Peyer's patch (tissue), 4 donors: Measurements from ENCODE around the gene TMEM41A. TPM values are rescaled to one million over a fixed set of nuclear protein-coding genes. Genes with fewer than 3 reads are reported as not detected.

ENCODE experiments used
- DNase-seq, 3 donors: peaks; one replicate each; pipeline ENCODE4 v3.0.0-alpha.2; 2017 to 2019
- H3K27ac ChIP-seq, 4 donors: fragments of 200-600 bp; sonication (generic); one replicate each; pipeline ENCODE4 v1.5.1; 2016 to 2019
- H3K27me3 ChIP-seq, 2 donors: fragments of 200-600 bp; sonication (generic); one replicate each; pipeline ENCODE4 v1.5.1; 2019
- H3K36me3 ChIP-seq, 3 donors: fragments of 200-600 bp; sonication (generic); one replicate each; pipeline ENCODE4 v1.5.1; 2016 to 2019
- H3K4me1 ChIP-seq, 4 donors: fragments of 200-600 bp; sonication (generic); one replicate each; pipeline ENCODE4 v1.5.1; 2016 to 2019
- H3K4me3 ChIP-seq, 4 donors: fragments of 200-600 bp; sonication (generic); 1 replicate in 3 of 4; 2 replicates in 1 of 4; pipeline ENCODE4 v1.5.1; 2016 to 2019; ENCODE audit warnings: mild to moderate bottlenecking in 1 of 4
- H3K9me3 ChIP-seq, 4 donors: fragments of 200-600 bp; sonication (generic); one replicate each; pipeline ENCODE4 v1.5.1; 2016 to 2019; ENCODE audit warnings: mild to moderate bottlenecking in 1 of 4
- CTCF ChIP-seq, 6 experiments: fragments of 450-650 bp in 4 of 6; fragments of 200-600 bp in 2 of 6; sonication (generic) in 1 of 6; IDR thresholded peaks; one replicate each; pipeline ENCODE4 v1.5.1; 2017 to 2019; ENCODE audit warnings: antibody characterized with exemption in 6 of 6, mild to moderate bottlenecking in 3 of 6, moderate library complexity in 1 of 6
- POLR2A ChIP-seq, 2 donors: fragments of 450-650 bp; IDR thresholded peaks; one replicate each; pipeline ENCODE4 v1.5.1; 2017; ENCODE audit warnings: antibody characterized with exemption in 2 of 2, mild to moderate bottlenecking in 2 of 2, moderate library complexity in 2 of 2
- total RNA-seq, 4 donors: library from RNA; depleted of rRNA; stranded (reverse); fragments of >200 nt; gene quantifications; one replicate each; pipeline ENCODE4 v1.1.0, GENCODE V29; 2016

Gene TMEM41A
- total RNA-seq, 4 donors from 2014 or later: 19.8 to 114 (median 90.1) TPM

- H3K4me3 ChIP-seq: no peak overlapping the region
- no peak overlapping the region for H3K27ac ChIP-seq
- no peaks in the 10 kb centered on the region for H3K27me3 ChIP-seq
- no peaks in the 10 kb centered on the region for H3K9me3 ChIP-seq
- peaks cover 0 to 33% (median 0%) of the 10 kb centered on the region in 3 donors for H3K36me3 ChIP-seq
- H3K4me1 ChIP-seq: no peaks in the 10 kb centered on the region
- no peak for DNase-seq
- TF ChIP-seq CTCF (IDR thresholded peaks at IDR 0.05): no peak
- TF ChIP-seq POLR2A (IDR thresholded peaks at IDR 0.05): no peak
These were observed 58.9 kb downstream of the TMEM41A start for GRCh38 chr3:185439745-185440466.

Other genes with a start within 250 kb of the TMEM41A start
- 10 to 100 TPM; 15.7 to 31.5 (median 21.1) TPM for gene EHHADH, start 245.0 kb downstream of the TMEM41A start, total RNA-seq
- gene MAP3K13, start 135.9 kb downstream of the TMEM41A start, total RNA-seq: 10 to 100 TPM; 40.4 to 60.2 (median 52.1) TPM
- 10 to 100 TPM in 3 of 4 donors, 1 to 10 TPM in 1; 5.8 to 27.5 (median 22.1) TPM for gene LIPH, start 53.6 kb upstream of the TMEM41A start, total RNA-seq
- gene SENP2, start 87.3 kb upstream of the TMEM41A start, total RNA-seq: 10 to 100 TPM; 21.8 to 48.7 (median 28.7) TPM